ENCODE data around the gene ERBB4. TPM values are rescaled to one million over a fixed set of nuclear protein-coding genes. Genes with fewer than 3 reads are reported as not detected.

The ERBB4 gene
- total RNA-seq, 1 experiment from 2014 or later, result 2.9 TPM

DNA sequence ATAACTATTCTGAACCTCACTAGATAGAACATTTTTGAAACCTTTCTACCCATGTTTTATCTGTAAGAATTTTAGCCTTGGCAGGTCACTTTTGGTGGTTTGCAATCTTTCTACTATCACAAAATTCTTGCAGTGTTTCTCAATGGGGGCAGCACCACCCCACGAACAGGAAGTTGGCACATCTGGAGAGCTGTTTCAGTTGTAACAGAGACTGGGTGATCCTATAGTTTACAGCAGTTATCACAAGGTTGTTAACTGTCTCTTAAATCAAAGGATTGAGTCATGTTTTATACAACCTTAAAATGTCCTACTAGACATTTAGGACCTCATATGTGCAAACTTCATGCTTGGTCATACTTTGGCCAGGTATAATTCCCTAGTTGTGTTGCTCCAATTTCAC is 829.2 kb downstream of the ERBB4 start:
- CTCF ChIA-PET, result interaction anchor here (0.7 kb wide), 1 partner anchor 335 kb away, joined by 4 read pairs; no protein-coding TSS in a partner anchor
- H3K27me3 Mint-ChIP-seq (ENCODE audit: unreplicated experiment), result no peaks in the 10 kb centered on the region
- no peak for DNase-seq
- H3K4me3 Mint-ChIP-seq (ENCODE audit: low read depth, unreplicated experiment), result no peak overlapping the region
- intact Hi-C loops (cut with micrococcal nuclease; ENCODE audit: unreplicated experiment), result no loop called here
- H3K9me3 Mint-ChIP-seq (ENCODE audit: low read depth, unreplicated experiment), result peaks cover 2% of the 10 kb centered on the region
- no peaks in the 10 kb centered on the region for H3K4me1 Mint-ChIP-seq (ENCODE audit: low read depth, unreplicated experiment)
- H3K27ac Mint-ChIP-seq (ENCODE audit: unreplicated experiment), result no peak overlapping the region
- BruUV-seq (replicated peaks), result no TSS peak
- TF ChIP-seq, protein P1, sequence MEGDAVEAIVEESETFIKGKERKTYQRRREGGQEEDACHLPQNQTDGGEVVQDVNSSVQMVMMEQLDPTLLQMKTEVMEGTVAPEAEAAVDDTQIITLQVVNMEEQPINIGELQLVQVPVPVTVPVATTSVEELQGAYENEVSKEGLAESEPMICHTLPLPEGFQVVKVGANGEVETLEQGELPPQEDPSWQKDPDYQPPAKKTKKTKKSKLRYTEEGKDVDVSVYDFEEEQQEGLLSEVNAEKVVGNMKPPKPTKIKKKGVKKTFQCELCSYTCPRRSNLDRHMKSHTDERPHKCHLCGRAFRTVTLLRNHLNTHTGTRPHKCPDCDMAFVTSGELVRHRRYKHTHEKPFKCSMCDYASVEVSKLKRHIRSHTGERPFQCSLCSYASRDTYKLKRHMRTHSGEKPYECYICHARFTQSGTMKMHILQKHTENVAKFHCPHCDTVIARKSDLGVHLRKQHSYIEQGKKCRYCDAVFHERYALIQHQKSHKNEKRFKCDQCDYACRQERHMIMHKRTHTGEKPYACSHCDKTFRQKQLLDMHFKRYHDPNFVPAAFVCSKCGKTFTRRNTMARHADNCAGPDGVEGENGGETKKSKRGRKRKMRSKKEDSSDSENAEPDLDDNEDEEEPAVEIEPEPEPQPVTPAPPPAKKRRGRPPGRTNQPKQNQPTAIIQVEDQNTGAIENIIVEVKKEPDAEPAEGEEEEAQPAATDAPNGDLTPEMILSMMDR (IDR thresholded peaks at IDR 0.05; ENCODE audit: unreplicated experiment), result no peak
- no peaks in the 10 kb centered on the region for H3K36me3 Mint-ChIP-seq (ENCODE audit: insufficient read depth, unreplicated experiment)

DNA sequence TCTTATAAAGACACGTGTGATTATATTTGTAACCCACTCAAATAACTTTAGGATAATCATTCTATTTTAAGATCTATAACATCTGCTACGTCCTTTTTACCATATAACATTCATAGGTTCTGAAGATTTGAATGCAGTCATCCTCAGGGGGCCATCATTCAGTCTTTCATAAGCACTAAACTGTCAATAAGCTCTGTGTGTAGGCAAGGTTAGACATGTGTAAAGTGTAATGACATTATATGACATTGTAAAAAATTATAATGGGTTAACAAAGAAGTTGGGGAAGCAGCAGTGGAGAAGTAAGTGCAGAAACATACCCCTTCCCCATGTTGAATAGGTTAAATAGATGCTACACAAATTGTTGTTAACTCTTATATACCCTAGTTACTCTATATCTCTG is 845.9 kb downstream of the ERBB4 start:
- no peak for DNase-seq
- no peaks in the 10 kb centered on the region for H3K36me3 Mint-ChIP-seq (ENCODE audit: insufficient read depth, unreplicated experiment)
- H3K9me3 Mint-ChIP-seq (ENCODE audit: low read depth, unreplicated experiment), result no peaks in the 10 kb centered on the region
- CTCF ChIA-PET, result no interaction called here
- TF ChIP-seq, protein P1 (IDR thresholded peaks at IDR 0.05; ENCODE audit: unreplicated experiment), result no peak
- H3K4me1 Mint-ChIP-seq (ENCODE audit: low read depth, unreplicated experiment), result no peaks in the 10 kb centered on the region
- H3K4me3 Mint-ChIP-seq (ENCODE audit: low read depth, unreplicated experiment), result no peak overlapping the region
- H3K27me3 Mint-ChIP-seq (ENCODE audit: unreplicated experiment), result no peaks in the 10 kb centered on the region
- intact Hi-C loops (cut with micrococcal nuclease; ENCODE audit: unreplicated experiment), result no loop called here
- no TSS peak for BruUV-seq (replicated peaks)
- no peak overlapping the region for H3K27ac Mint-ChIP-seq (ENCODE audit: unreplicated experiment)

DNA sequence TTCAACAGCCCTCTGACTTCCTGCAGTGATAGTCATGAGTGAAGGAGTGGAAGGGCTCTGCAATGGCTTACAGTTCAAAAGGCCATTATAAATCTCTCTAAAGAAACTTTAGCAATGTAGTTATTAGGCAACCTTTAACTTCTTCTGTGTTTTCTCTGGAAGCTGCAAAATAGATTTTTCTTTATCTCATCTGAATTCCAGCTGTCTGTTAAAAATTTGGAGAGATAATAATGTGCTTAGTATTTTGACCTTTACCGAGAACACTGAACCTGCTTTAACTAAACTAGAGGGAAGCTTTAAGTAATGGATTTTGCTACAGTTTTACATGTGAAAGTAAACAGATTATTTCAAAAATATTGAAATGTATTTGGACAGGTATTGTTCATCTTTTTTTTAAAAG is 847.9 kb downstream of the ERBB4 start:
- Mint-ChIP-seq H3K27me3 (ENCODE audit: unreplicated experiment) (no peaks in the 10 kb centered on the region), H3K36me3 (ENCODE audit: insufficient read depth, unreplicated experiment) (no peaks in the 10 kb centered on the region), H3K27ac (ENCODE audit: unreplicated experiment) (no peak overlapping the region), H3K9me3 (ENCODE audit: low read depth, unreplicated experiment) (no peaks in the 10 kb centered on the region), H3K4me3 (ENCODE audit: low read depth, unreplicated experiment) (no peak overlapping the region), H3K4me1 (ENCODE audit: low read depth, unreplicated experiment) (no peaks in the 10 kb centered on the region)
- CTCF ChIA-PET, result no interaction called here
- TF ChIP-seq, protein P1 (IDR thresholded peaks at IDR 0.05; ENCODE audit: unreplicated experiment), result no peak
- BruUV-seq (replicated peaks), result no TSS peak
- intact Hi-C loops (cut with micrococcal nuclease; ENCODE audit: unreplicated experiment), result no loop called here
- DNase-seq, result no peak

DNA sequence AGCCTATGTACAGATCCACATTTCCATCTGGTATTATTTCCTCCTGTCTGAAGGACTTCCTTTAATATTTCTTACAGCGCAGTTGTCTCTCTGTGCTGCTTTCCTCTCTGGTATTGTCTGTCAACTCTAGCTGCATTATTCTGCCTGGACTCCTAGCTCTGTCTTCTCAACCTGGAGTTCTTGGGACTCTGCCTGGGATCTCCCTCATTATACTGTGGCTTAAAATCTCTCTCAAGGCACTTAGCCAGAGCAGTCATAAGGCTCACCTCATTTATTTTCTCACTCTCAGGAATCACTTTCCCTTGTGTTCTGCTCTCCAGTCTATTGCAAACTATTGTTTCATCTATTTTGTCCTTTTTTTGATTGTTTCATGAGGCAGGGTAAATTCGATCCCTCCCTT is 850.4 kb downstream of the ERBB4 start:
- CTCF ChIA-PET, result no interaction called here
- H3K27me3 Mint-ChIP-seq (ENCODE audit: unreplicated experiment), result no peaks in the 10 kb centered on the region
- H3K27ac Mint-ChIP-seq (ENCODE audit: unreplicated experiment), result no peak overlapping the region
- H3K4me1 Mint-ChIP-seq (ENCODE audit: low read depth, unreplicated experiment), result no peaks in the 10 kb centered on the region
- peaks cover 2% of the 10 kb centered on the region for H3K9me3 Mint-ChIP-seq (ENCODE audit: low read depth, unreplicated experiment)
- no peak for DNase-seq
- no TSS peak for BruUV-seq (replicated peaks)
- intact Hi-C loops (cut with micrococcal nuclease; ENCODE audit: unreplicated experiment), result no loop called here
- TF ChIP-seq, protein P1 (IDR thresholded peaks at IDR 0.05; ENCODE audit: unreplicated experiment), result no peak
- H3K4me3 Mint-ChIP-seq (ENCODE audit: low read depth, unreplicated experiment), result no peak overlapping the region
- no peaks in the 10 kb centered on the region for H3K36me3 Mint-ChIP-seq (ENCODE audit: insufficient read depth, unreplicated experiment)

Data from Calu3 (cell line).